HL-60 (cell line): Measurements from ENCODE around the gene CCDC8.

ENCODE experiments used
- CTCF ChIP-seq: IDR thresholded peaks from one replicate; pipeline ENCODE4 v1.5.1; 2011; ENCODE audit warnings: low read length, control low read depth, inconsistent platforms; ENCODE audit not compliant: insufficient read depth
- GABPA ChIP-seq: IDR thresholded peaks from 2 replicates; pipeline ENCODE4 v1.6.1; 2012; ENCODE audit warnings: low read depth
- POLR2AphosphoS5 ChIP-seq: IDR thresholded peaks from 2 replicates; pipeline ENCODE4 v1.6.1; 2012; ENCODE audit warnings: low read depth

- TF ChIP-seq CTCF: no peak
- no peak for TF ChIP-seq POLR2AphosphoS5
- no peak for TF ChIP-seq GABPA
Measured at GRCh38 chr19:46413262-46414031, at the start of gene CCDC8.
